SK-N-SH treated with all-trans-retinoic acid at 6 μM for 48 hours (cell line): ENCODE data around the gene SCAP.

ENCODE experiments used
- ATAC-seq: fragments of 200-7000 bp; cut with Tn5 transposase; 3 replicates; pipeline ENCODE4 v1.9.1; 2020; ENCODE audit warnings: mild to moderate bottlenecking, moderate library complexity
- BACH2 ChIP-seq: fragments of 250-450 bp; sonication (Bioruptor Pico); IDR thresholded peaks from 2 replicates; pipeline ENCODE4 v1.9.0; 2021; ENCODE audit warnings: mild to moderate bottlenecking, borderline replicate concordance
- CSDC2 ChIP-seq: fragments of 250-450 bp; sonication (Bioruptor Pico); IDR thresholded peaks from 2 replicates; pipeline ENCODE4 v1.5.0; 2020; ENCODE audit warnings: mild to moderate bottlenecking, moderate library complexity
- GLIS3 ChIP-seq: fragments of 250-450 bp; sonication (Bioruptor Pico); IDR thresholded peaks from 2 replicates; pipeline ENCODE4 v1.5.0; 2020; ENCODE audit warnings: mild to moderate bottlenecking, moderate library complexity
- ISL1 ChIP-seq: fragments of 250-450 bp; sonication (Bioruptor Pico); IDR thresholded peaks from 2 replicates; pipeline ENCODE4 v2.1.2; 2022; ENCODE audit warnings: mild to moderate bottlenecking, moderate library complexity
- OSR1 ChIP-seq: fragments of 250-450 bp; sonication (Bioruptor Pico); IDR thresholded peaks from 2 replicates; pipeline ENCODE4 v1.8.0; 2022; ENCODE audit warnings: moderate library complexity, mild to moderate bottlenecking, inconsistent platforms
- PPARA ChIP-seq: fragments of 250-450 bp; sonication (Bioruptor Pico); IDR thresholded peaks from 2 replicates; pipeline ENCODE4 v1.5.0; 2020; ENCODE audit warnings: mild to moderate bottlenecking, borderline replicate concordance
- RARB ChIP-seq: fragments of 250-450 bp; sonication (Bioruptor Pico); IDR thresholded peaks from 2 replicates; pipeline ENCODE4 v1.8.0; 2021; ENCODE audit warnings: mild to moderate bottlenecking, moderate library complexity
- SNAI2 ChIP-seq: fragments of 250-450 bp; sonication (Bioruptor Pico); IDR thresholded peaks from 2 replicates; pipeline ENCODE4 v1.5.0; 2020; ENCODE audit warnings: mild to moderate bottlenecking, moderate library complexity
- TSHZ2 ChIP-seq: fragments of 250-450 bp; sonication (Bioruptor Pico); IDR thresholded peaks from 2 replicates; pipeline ENCODE4 v1.5.0; 2020; ENCODE audit warnings: mild to moderate bottlenecking, moderate library complexity
- ZC3H10 ChIP-seq: fragments of 250-450 bp; sonication (Bioruptor Pico); IDR thresholded peaks from 2 replicates; pipeline ENCODE4 v1.5.1; 2021; ENCODE audit warnings: mild to moderate bottlenecking, moderate library complexity
- ZFP3 ChIP-seq: fragments of 250-450 bp; sonication (Bioruptor Pico); IDR thresholded peaks from 2 replicates; pipeline ENCODE4 v1.5.0; 2020; ENCODE audit warnings: mild to moderate bottlenecking, moderate library complexity
- ZFP30 ChIP-seq: fragments of 450-650 bp; formaldehyde crosslinking; IDR thresholded peaks from 2 replicates; pipeline ENCODE4 v1.5.0; 2022; ENCODE audit warnings: mild to moderate bottlenecking, moderate library complexity
- ZNF565 ChIP-seq: fragments of 450-650 bp; formaldehyde crosslinking; conservative IDR thresholded peaks from 2 replicates; pipeline ENCODE4 v1.5.0; 2020; ENCODE audit warnings: low read depth, mild to moderate bottlenecking, moderate library complexity
- ZNF70 ChIP-seq: fragments of 450-650 bp; formaldehyde crosslinking; IDR thresholded peaks from 2 replicates; pipeline ENCODE4 v1.5.0; 2020; ENCODE audit warnings: mild to moderate bottlenecking, moderate library complexity
- ZNF8 ChIP-seq: fragments of 450-650 bp; formaldehyde crosslinking; IDR thresholded peaks from 2 replicates; pipeline ENCODE4 v1.5.0; 2020; ENCODE audit warnings: mild to moderate bottlenecking, moderate library complexity
- TF ChIP-seq, protein P1 (sequence below): fragments of 250-450 bp; sonication (Bioruptor Pico); IDR thresholded peaks from 2 replicates; pipeline ENCODE4 v1.5.1; 2020; ENCODE audit warnings: low read depth, mild to moderate bottlenecking, moderate library complexity
- TF ChIP-seq, protein P2 (sequence below): fragments of 250-450 bp; sonication (Bioruptor Pico); IDR thresholded peaks from 2 replicates; pipeline ENCODE4 v1.8.0; 2020; ENCODE audit warnings: mild to moderate bottlenecking, moderate library complexity, borderline replicate concordance
- TF ChIP-seq, protein P3 (sequence below): fragments of 250-450 bp; sonication (Bioruptor Pico); IDR thresholded peaks from 2 replicates; pipeline ENCODE4 v1.5.1; 2021; ENCODE audit warnings: mild to moderate bottlenecking, moderate library complexity
- TF ChIP-seq, protein P4 (sequence below): fragments of 250-450 bp; sonication (Bioruptor Pico); IDR thresholded peaks from 2 replicates; pipeline ENCODE4 v1.8.0; 2021; ENCODE audit warnings: low read depth, mild to moderate bottlenecking, moderate library complexity, borderline replicate concordance

The SCAP gene

GRCh38 chr3:47479826-47480160, 4.1 kb upstream of the SCAP start:
- no peak for ATAC-seq
- TF ChIP-seq RARB = no peak
- TF ChIP-seq SNAI2 = no peak
- TF ChIP-seq, protein P1, sequence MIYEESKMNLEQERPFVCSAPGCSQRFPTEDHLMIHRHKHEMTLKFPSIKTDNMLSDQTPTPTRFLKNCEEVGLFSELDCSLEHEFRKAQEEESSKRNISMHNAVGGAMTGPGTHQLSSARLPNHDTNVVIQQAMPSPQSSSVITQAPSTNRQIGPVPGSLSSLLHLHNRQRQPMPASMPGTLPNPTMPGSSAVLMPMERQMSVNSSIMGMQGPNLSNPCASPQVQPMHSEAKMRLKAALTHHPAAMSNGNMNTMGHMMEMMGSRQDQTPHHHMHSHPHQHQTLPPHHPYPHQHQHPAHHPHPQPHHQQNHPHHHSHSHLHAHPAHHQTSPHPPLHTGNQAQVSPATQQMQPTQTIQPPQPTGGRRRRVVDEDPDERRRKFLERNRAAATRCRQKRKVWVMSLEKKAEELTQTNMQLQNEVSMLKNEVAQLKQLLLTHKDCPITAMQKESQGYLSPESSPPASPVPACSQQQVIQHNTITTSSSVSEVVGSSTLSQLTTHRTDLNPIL = no peak
- TF ChIP-seq, protein P2, sequence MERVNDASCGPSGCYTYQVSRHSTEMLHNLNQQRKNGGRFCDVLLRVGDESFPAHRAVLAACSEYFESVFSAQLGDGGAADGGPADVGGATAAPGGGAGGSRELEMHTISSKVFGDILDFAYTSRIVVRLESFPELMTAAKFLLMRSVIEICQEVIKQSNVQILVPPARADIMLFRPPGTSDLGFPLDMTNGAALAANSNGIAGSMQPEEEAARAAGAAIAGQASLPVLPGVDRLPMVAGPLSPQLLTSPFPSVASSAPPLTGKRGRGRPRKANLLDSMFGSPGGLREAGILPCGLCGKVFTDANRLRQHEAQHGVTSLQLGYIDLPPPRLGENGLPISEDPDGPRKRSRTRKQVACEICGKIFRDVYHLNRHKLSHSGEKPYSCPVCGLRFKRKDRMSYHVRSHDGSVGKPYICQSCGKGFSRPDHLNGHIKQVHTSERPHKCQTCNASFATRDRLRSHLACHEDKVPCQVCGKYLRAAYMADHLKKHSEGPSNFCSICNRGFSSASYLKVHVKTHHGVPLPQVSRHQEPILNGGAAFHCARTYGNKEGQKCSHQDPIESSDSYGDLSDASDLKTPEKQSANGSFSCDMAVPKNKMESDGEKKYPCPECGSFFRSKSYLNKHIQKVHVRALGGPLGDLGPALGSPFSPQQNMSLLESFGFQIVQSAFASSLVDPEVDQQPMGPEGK (CRISPR knock-in tag) = no peak
- TF ChIP-seq ZFP30 (CRISPR knock-in tag) = no peak
- TF ChIP-seq ZNF70 (CRISPR knock-in tag) = no peak
- TF ChIP-seq ZFP3 (CRISPR knock-in tag) = no peak
- TF ChIP-seq TSHZ2 = no peak
- TF ChIP-seq, protein P3, sequence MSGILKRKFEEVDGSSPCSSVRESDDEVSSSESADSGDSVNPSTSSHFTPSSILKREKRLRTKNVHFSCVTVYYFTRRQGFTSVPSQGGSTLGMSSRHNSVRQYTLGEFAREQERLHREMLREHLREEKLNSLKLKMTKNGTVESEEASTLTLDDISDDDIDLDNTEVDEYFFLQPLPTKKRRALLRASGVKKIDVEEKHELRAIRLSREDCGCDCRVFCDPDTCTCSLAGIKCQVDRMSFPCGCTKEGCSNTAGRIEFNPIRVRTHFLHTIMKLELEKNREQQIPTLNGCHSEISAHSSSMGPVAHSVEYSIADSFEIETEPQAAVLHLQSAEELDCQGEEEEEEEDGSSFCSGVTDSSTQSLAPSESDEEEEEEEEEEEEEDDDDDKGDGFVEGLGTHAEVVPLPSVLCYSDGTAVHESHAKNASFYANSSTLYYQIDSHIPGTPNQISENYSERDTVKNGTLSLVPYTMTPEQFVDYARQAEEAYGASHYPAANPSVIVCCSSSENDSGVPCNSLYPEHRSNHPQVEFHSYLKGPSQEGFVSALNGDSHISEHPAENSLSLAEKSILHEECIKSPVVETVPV (CRISPR knock-in tag) = no peak
- TF ChIP-seq BACH2 (CRISPR knock-in tag) = no peak
- TF ChIP-seq GLIS3 = no peak
- TF ChIP-seq, all 23 proteins: peak for 0

- no peak for ATAC-seq
- TF ChIP-seq PPARA (no peak), RARB (no peak), ZNF8 (CRISPR knock-in tag) (no peak), OSR1 (no peak), CSDC2 (CRISPR knock-in tag) (no peak), ZFP30 (CRISPR knock-in tag) (no peak), ZNF565 (CRISPR knock-in tag) (no peak), ZFP3 (CRISPR knock-in tag) (no peak), GLIS3 (no peak), ZC3H10 (CRISPR knock-in tag) (no peak), ISL1 (CRISPR knock-in tag) (no peak)
- TF ChIP-seq, protein P2 (CRISPR knock-in tag) = no peak
- TF ChIP-seq, protein P4, sequence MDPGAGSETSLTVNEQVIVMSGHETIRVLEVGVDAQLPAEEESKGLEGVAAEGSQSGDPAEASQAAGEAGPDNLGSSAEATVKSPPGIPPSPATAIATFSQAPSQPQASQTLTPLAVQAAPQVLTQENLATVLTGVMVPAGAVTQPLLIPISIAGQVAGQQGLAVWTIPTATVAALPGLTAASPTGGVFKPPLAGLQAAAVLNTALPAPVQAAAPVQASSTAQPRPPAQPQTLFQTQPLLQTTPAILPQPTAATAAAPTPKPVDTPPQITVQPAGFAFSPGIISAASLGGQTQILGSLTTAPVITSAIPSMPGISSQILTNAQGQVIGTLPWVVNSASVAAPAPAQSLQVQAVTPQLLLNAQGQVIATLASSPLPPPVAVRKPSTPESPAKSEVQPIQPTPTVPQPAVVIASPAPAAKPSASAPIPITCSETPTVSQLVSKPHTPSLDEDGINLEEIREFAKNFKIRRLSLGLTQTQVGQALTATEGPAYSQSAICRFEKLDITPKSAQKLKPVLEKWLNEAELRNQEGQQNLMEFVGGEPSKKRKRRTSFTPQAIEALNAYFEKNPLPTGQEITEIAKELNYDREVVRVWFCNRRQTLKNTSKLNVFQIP (CRISPR knock-in tag) = no peak
- TF ChIP-seq, protein P3 (CRISPR knock-in tag) = no peak
- TF ChIP-seq, protein P1 = no peak
- TF ChIP-seq, all 23 proteins: peak for 0
These were observed 2.3 kb upstream of the SCAP start for GRCh38 chr3:47478022-47478421.
